T-helper 2 cell treated with Interferon-gamma antibody and Interleukin-4, amounts not matched to agents 5 μg/mL and 100 μg/mL, for 36 hours (primary cell): ENCODE measurements around the gene NR2C2.

Experiments used
- DNase-seq: peaks from one replicate; pipeline ENCODE4 v3.0.0; 2021; ENCODE audit warnings: low spot score
- H3K27ac Mint-ChIP-seq: one replicate; pipeline ENCODE4 v1.8.0; 2021; ENCODE audit warnings: mild to moderate bottlenecking, mixed read lengths
- H3K27me3 Mint-ChIP-seq: one replicate; pipeline ENCODE4 v1.8.0; 2021; ENCODE audit warnings: low read depth, mixed read lengths
- H3K36me3 Mint-ChIP-seq: one replicate; pipeline ENCODE4 v1.8.0; 2021; ENCODE audit warnings: low read depth, mixed read lengths
- H3K4me1 Mint-ChIP-seq: one replicate; pipeline ENCODE4 v1.8.0; 2021; ENCODE audit warnings: low read depth, mixed read lengths
- H3K4me3 Mint-ChIP-seq: one replicate; pipeline ENCODE4 v1.8.0; 2022; ENCODE audit warnings: mild to moderate bottlenecking, moderate library complexity, mixed read lengths
- H3K9me3 Mint-ChIP-seq: one replicate; pipeline ENCODE4 v1.8.0; 2021; ENCODE audit warnings: mixed read lengths

The NR2C2 gene

GRCh38 chr3:15086699-15087098 is 139.3 kb downstream of the NR2C2 start:
- H3K27ac Mint-ChIP-seq: no peak overlapping the region
- no peaks in the 10 kb centered on the region for H3K9me3 Mint-ChIP-seq
- no peak overlapping the region for H3K4me3 Mint-ChIP-seq
- no peak for DNase-seq
- peaks cover 61% of the 10 kb centered on the region for H3K36me3 Mint-ChIP-seq
- no peaks in the 10 kb centered on the region for H3K27me3 Mint-ChIP-seq
- no peaks in the 10 kb centered on the region for H3K4me1 Mint-ChIP-seq

- H3K9me3 Mint-ChIP-seq: no peaks in the 10 kb centered on the region
- H3K4me3 Mint-ChIP-seq: no peak overlapping the region
- peaks cover 45% of the 10 kb centered on the region for H3K36me3 Mint-ChIP-seq
- no peak overlapping the region for H3K27ac Mint-ChIP-seq
- no peak for DNase-seq
- no peaks in the 10 kb centered on the region for H3K27me3 Mint-ChIP-seq
- no peaks in the 10 kb centered on the region for H3K4me1 Mint-ChIP-seq
These were observed 141.8 kb downstream of the NR2C2 start for GRCh38 chr3:15089201-15089600.

GRCh38 chr3:15091575-15091974 is 144.2 kb downstream of the NR2C2 start:
- peaks cover 4% of the 10 kb centered on the region for H3K4me1 Mint-ChIP-seq
- no peak overlapping the region for H3K27ac Mint-ChIP-seq
- no peaks in the 10 kb centered on the region for H3K27me3 Mint-ChIP-seq
- peaks cover 45% of the 10 kb centered on the region for H3K36me3 Mint-ChIP-seq
- no peak overlapping the region for H3K4me3 Mint-ChIP-seq
- no peaks in the 10 kb centered on the region for H3K9me3 Mint-ChIP-seq
- no peak for DNase-seq

GRCh38 chr3:15092686-15093085 is 145.3 kb downstream of the NR2C2 start:
- Mint-ChIP-seq H3K4me3 (no peak overlapping the region), H3K36me3 (peaks cover 41% of the 10 kb centered on the region), H3K27me3 (no peaks in the 10 kb centered on the region), H3K27ac (no peak overlapping the region), H3K4me1 (peaks cover 5% of the 10 kb centered on the region), H3K9me3 (no peaks in the 10 kb centered on the region)
- DNase-seq: no peak

- Mint-ChIP-seq H3K4me1 (peaks cover 13% of the 10 kb centered on the region), H3K27ac (no peak overlapping the region), H3K27me3 (no peaks in the 10 kb centered on the region), H3K4me3 (no peak overlapping the region), H3K9me3 (no peaks in the 10 kb centered on the region), H3K36me3 (peaks cover 41% of the 10 kb centered on the region)
- DNase-seq: no peak
These were observed 146.9 kb downstream of the NR2C2 start for GRCh38 chr3:15094187-15094875.

- Mint-ChIP-seq H3K27ac (no peak overlapping the region), H3K36me3 (peaks cover 29% of the 10 kb centered on the region), H3K4me3 (no peak overlapping the region), H3K9me3 (no peaks in the 10 kb centered on the region), H3K4me1 (peaks cover 18% of the 10 kb centered on the region), H3K27me3 (no peaks in the 10 kb centered on the region)
- no peak for DNase-seq
These were observed 148.7 kb downstream of the NR2C2 start for GRCh38 chr3:15096046-15096445.

GRCh38 chr3:15097891-15098290 is 150.5 kb downstream of the NR2C2 start:
- no peaks in the 10 kb centered on the region for H3K9me3 Mint-ChIP-seq
- H3K27me3 Mint-ChIP-seq: no peaks in the 10 kb centered on the region
- H3K36me3 Mint-ChIP-seq: peaks cover 25% of the 10 kb centered on the region
- peaks cover 20% of the 10 kb centered on the region for H3K4me1 Mint-ChIP-seq
- peak; percentile 38 for DNase-seq
- H3K27ac Mint-ChIP-seq: peak overlapping the region; percentile 94
- H3K4me3 Mint-ChIP-seq: peak overlapping the region; percentile 87
